B cell (primary cell): ENCODE results near the gene CABLES1. TPM values are rescaled to one million over a fixed set of nuclear protein-coding genes. Genes with fewer than 3 reads are reported as not detected.

Experiments
- ATAC-seq: fragments of 200-7000 bp; cut with Tn5 transposase; one replicate; pipeline ENCODE4 v1.10.0; 2021; ENCODE audit warnings: low read depth, mild to moderate bottlenecking, moderate number of reproducible peaks, moderate library complexity
- CTCF ChIA-PET: fragments of 350-600 bp; sonication (Branson Sonifier 250); formaldehyde crosslinking; loops from one replicate; lab custom pipeline; 2021; ENCODE audit warnings: antibody characterized with exemption, inconsistent platforms; lab: Charles Lee
- POLR2A ChIA-PET: fragments of 350-600 bp; sonication (Branson Sonifier 250); formaldehyde crosslinking; loops from one replicate; lab custom pipeline; 2021; ENCODE audit warnings: antibody characterized with exemption; lab: Charles Lee
- DNase-seq: peaks from one replicate; pipeline ENCODE4 v3.0.0; 2013
- H2AFZ ChIP-seq: 2 replicates; pipeline ENCODE4 v1.6.1; 2012; ENCODE audit warnings: mild to moderate bottlenecking, low read depth, low read length; ENCODE audit not compliant: insufficient read depth, poor library complexity, severe bottlenecking
- H3K27ac ChIP-seq, 2 donors: 1 replicate in 1 of 2; 2 replicates in 1 of 2; pipeline ENCODE4 v1.5.1; 2012 to 2013; ENCODE audit warnings: low read length in 2 of 2, mild to moderate bottlenecking in 2 of 2, moderate library complexity in 1 of 2
- H3K27me3 ChIP-seq, 4 experiments: fragments of 200-600 bp in 1 of 4; sonication (generic) in 1 of 4; replicated peaks in 1 of 4; 1 replicate in 2 of 4; 2 replicates in 2 of 4; pipeline versions ENCODE4 v1.6.1 to v1.7.0; 2013 to 2016; ENCODE audit warnings: low read length in 3 of 4, mild to moderate bottlenecking in 2 of 4, mixed read lengths in 1 of 4, moderate library complexity in 1 of 4; ENCODE audit not compliant: insufficient read depth in 4 of 4, control insufficient read depth in 3 of 4; ENCODE audit errors: control extremely low read depth in 1 of 4
- H3K36me3 ChIP-seq, 2 experiments: replicated peaks in 1 of 2; 1 replicate in 1 of 2; 2 replicates in 1 of 2; pipeline versions ENCODE4 v1.6.1 to v1.7.1; 2013; ENCODE audit warnings: low read length in 1 of 2; ENCODE audit not compliant: insufficient read depth in 2 of 2, control insufficient read depth in 1 of 2; ENCODE audit errors: control extremely low read depth in 1 of 2, extremely low read depth in 1 of 2
- H3K4me1 ChIP-seq, 2 donors: fragments of 200-600 bp in 1 of 2; sonication (generic) in 1 of 2; 1 replicate in 1 of 2; 2 replicates in 1 of 2; pipeline versions ENCODE4 v1.5.1 to v1.6.1; 2013 to 2017; ENCODE audit warnings: low read length in 2 of 2; ENCODE audit not compliant: control insufficient read depth in 2 of 2, insufficient read depth in 2 of 2
- H3K4me2 ChIP-seq: replicated peaks from 2 replicates; pipeline ENCODE3; 2012; ENCODE audit warnings: mild to moderate bottlenecking, low read depth, low read length; ENCODE audit not compliant: poor library complexity, severe bottlenecking
- H3K4me3 ChIP-seq, 5 experiments: fragments of 200-600 bp in 1 of 5; sonication (generic) in 1 of 5; 1 replicate in 3 of 5; 2 replicates in 2 of 5; pipeline versions ENCODE4 v1.5.1 to v1.7.0; 2011 to 2016; ENCODE audit warnings: low read length in 4 of 5, mild to moderate bottlenecking in 4 of 5, low read depth in 2 of 5, control low read depth in 1 of 5, moderate library complexity in 1 of 5; ENCODE audit not compliant: insufficient read depth in 1 of 5; ENCODE audit errors: control extremely low read depth in 1 of 5, extremely low read depth in 1 of 5
- H3K79me2 ChIP-seq: fragments of 200-600 bp; sonication (generic); one replicate; pipeline ENCODE4 v1.6.0; 2016; ENCODE audit warnings: low read length; ENCODE audit not compliant: control insufficient read depth, insufficient read depth
- H3K9ac ChIP-seq: fragments of 200-600 bp; sonication (generic); 2 replicates; pipeline ENCODE4 v1.6.1; 2017; ENCODE audit warnings: mild to moderate bottlenecking, low read length, moderate library complexity
- H3K9me3 ChIP-seq, 3 donors: one replicate each; pipeline versions ENCODE4 v1.6.1 to v1.7.1; 2013; ENCODE audit warnings: low read length in 2 of 3; ENCODE audit not compliant: control insufficient read depth in 2 of 3, insufficient read depth in 1 of 3; ENCODE audit errors: control extremely low read depth in 1 of 3
- H4K20me1 ChIP-seq: 2 replicates; pipeline ENCODE4 v1.6.0; 2012; ENCODE audit warnings: mild to moderate bottlenecking, low read length; ENCODE audit not compliant: insufficient read depth, control insufficient read depth, poor library complexity, severe bottlenecking
- H3K27ac Mint-ChIP-seq: one replicate; pipeline ENCODE4 v1.8.0; 2021; ENCODE audit warnings: mixed read lengths
- H3K27me3 Mint-ChIP-seq: one replicate; pipeline ENCODE4 v1.8.0; 2021; ENCODE audit warnings: mixed read lengths
- H3K4me1 Mint-ChIP-seq: one replicate; pipeline ENCODE4 v1.8.0; 2021; ENCODE audit warnings: mixed read lengths
- H3K4me3 Mint-ChIP-seq: one replicate; pipeline ENCODE4 v1.8.0; 2021; ENCODE audit warnings: mixed read lengths
- H3K9me3 Mint-ChIP-seq: one replicate; pipeline ENCODE4 v1.8.0; 2022; ENCODE audit warnings: mixed read lengths; ENCODE audit not compliant: insufficient read depth
- CTCF ChIP-seq: fragments of 200-600 bp; IDR thresholded peaks from one replicate; pipeline ENCODE4 v1.8.0; 2022; ENCODE audit warnings: antibody characterized with exemption, mild to moderate bottlenecking
- EZH2 ChIP-seq: IDR thresholded peaks from 2 replicates; pipeline ENCODE4 v1.6.1; 2012; ENCODE audit warnings: borderline replicate concordance, low read depth, mild to moderate bottlenecking, moderate library complexity, low read length; ENCODE audit not compliant: insufficient read depth, poor library complexity, severe bottlenecking
- WGBS: methylation state at CpG from one replicate; pipeline ENCODE4 v1.1.5; 2013; ENCODE audit warnings: missing lambda C conversion rate; ENCODE audit not compliant: insufficient coverage; 5-methylcytosine and 5-hydroxymethylcytosine counted together
- intact Hi-C: fragments of 100-400 bp; cut with micrococcal nuclease; formaldehyde crosslinking; loops from one replicate; pipeline ENCODE4 v1.10.0; 2022
- polyA plus RNA-seq: library from polyadenylated mRNA; depleted of rRNA; stranded (reverse); fragments of >200 nt; gene quantifications from 2 replicates; pipeline ENCODE4 v1.2.3, GENCODE V29; 2012
- total RNA-seq, 2 donors: library from RNA; stranded (reverse); fragments of 120-200 nt in 1 of 2; gene quantifications; 1 replicate in 1 of 2; 2 replicates in 1 of 2; pipeline versions ENCODE4 v1.2.3 to v1.2.4, GENCODE V29; 2013 to 2022

CABLES1 gene
- total and polyA plus RNA-seq, 2 donors (not counting 1 experiment from before 2014, with no cell fraction given): 0.30 to 56.3 TPM

GRCh38 chr18:23281626-23282436 is 146.5 kb downstream of the CABLES1 start:
- DNase-seq: no peak
- Histone ChIP-seq H3K27me3 (no peaks in the 10 kb centered on the region), H2AFZ (no peak overlapping the region), H3K4me1 (no peaks in the 10 kb centered on the region), H3K4me2 (no peak overlapping the region), H3K27ac (no peak overlapping the region), H3K36me3 (no peaks in the 10 kb centered on the region), H3K4me3 (no peak overlapping the region), H4K20me1 (no peaks in the 10 kb centered on the region), H3K9me3 (peaks cover 0 to 7% (median 0%) of the 10 kb centered on the region in 3 donors), H3K79me2 (no peaks in the 10 kb centered on the region), H3K9ac (no peak overlapping the region)
- no peak overlapping the region for H3K27ac Mint-ChIP-seq
- ATAC-seq: no peak
- H3K4me3 Mint-ChIP-seq: no peak overlapping the region
- no peaks in the 10 kb centered on the region for H3K27me3 Mint-ChIP-seq
- peaks cover 7% of the 10 kb centered on the region for H3K9me3 Mint-ChIP-seq
- 88% methylated on average over 11 of the region's 14 CpGs for WGBS
- peaks cover 10% of the 10 kb centered on the region for H3K4me1 Mint-ChIP-seq
- ChIA-PET POLR2A (interaction anchor here (0.5 kb wide), 1 partner anchor 1000 kb away, joined by 8 read pairs; no protein-coding TSS in a partner anchor), CTCF (no interaction called here)
- no peak for TF ChIP-seq CTCF
- intact Hi-C loops: no loop called here

GRCh38 chr18:23282437-23282781 is 147.1 kb downstream of the CABLES1 start:
- no peaks in the 10 kb centered on the region for H3K36me3 ChIP-seq
- no peak overlapping the region for H3K27ac Mint-ChIP-seq
- over 99% methylated on average over 6 of the region's 6 CpGs for WGBS

More at GRCh38 chr18:23282437-23282781, 147.1 kb downstream of the CABLES1 start:
- H2AFZ ChIP-seq: no peak overlapping the region
- Mint-ChIP-seq H3K9me3 (peaks cover 4% of the 10 kb centered on the region), H3K4me1 (peaks cover 10% of the 10 kb centered on the region), H3K27me3 (no peaks in the 10 kb centered on the region), H3K4me3 (no peak overlapping the region)
- CTCF ChIA-PET: no interaction called here
- intact Hi-C loops: no loop called here
- no peak overlapping the region for H3K9ac ChIP-seq
- no peaks in the 10 kb centered on the region for H3K4me1 ChIP-seq
- ATAC-seq (no peak), DNase-seq (no peak)
- no peaks in the 10 kb centered on the region for H3K79me2 ChIP-seq
- H3K4me2 ChIP-seq: no peak overlapping the region
- H3K27me3 ChIP-seq: no peaks in the 10 kb centered on the region
- TF ChIP-seq CTCF (no peak), EZH2 (no peak)
- peaks cover 0 to 6% (median 0%) of the 10 kb centered on the region in 3 donors for H3K9me3 ChIP-seq
- POLR2A ChIA-PET: interaction anchor here (0.5 kb wide), 1 partner anchor 1000 kb away, joined by 8 read pairs; no protein-coding TSS in a partner anchor
- no peaks in the 10 kb centered on the region for H4K20me1 ChIP-seq
- H3K4me3 ChIP-seq: no peak overlapping the region
- H3K27ac ChIP-seq: no peak overlapping the region
